ENCODE measurements around the gene SPSB4. TPM values are rescaled to one million over a fixed set of nuclear protein-coding genes. Genes with fewer than 3 reads are reported as not detected.

SPSB4 gene
- total RNA-seq, 3 donors from 2014 or later = 1.3 TPM; not detected in 2

DNA sequence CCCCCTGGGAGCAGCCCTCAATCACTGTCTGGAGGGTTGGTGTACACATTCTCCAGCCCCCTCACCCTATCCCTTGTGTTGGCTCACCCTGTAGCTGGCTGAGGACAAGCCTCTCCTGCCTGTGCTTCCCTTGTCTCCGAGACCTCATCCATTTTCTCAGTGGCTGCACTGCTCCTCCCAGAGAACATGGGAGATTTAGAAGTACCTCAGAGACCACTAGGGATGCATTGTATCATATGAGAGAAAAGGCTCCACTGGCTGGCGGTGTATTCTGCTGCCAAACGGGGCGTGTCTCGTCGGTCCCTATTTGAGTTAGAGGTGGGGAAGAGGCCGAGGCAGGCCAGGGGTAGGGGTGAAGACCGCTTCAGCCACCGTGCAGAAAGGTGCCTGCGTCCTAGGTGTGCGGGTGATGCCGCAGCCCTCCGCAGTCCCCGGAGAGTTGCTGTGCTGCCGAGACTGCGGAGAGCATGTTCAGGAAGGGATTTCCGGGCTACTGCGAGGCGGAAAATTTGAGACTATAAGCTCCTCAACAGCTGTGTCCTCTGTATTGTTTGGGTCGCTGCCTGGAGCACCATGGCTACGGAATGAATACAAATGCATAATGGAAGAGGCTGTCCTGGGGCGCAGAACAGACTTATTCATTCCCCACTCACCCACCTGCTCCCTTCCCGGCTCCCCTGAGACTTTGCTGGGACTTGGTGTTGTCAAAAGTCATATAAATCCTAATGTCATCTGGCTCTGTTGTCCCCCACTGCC is 43.8 kb downstream of the SPSB4 start:
- intact Hi-C loops (cut with DNase I; ENCODE audit: low total_unique reads) = no loop called here

GRCh38 chr3:141095546-141095937 is 44.4 kb downstream of the SPSB4 start:
- Histone ChIP-seq H3K27me3 (no peaks in the 10 kb centered on the region), H3K36me3 (no peaks in the 10 kb centered on the region), H3K4me3 (no peak overlapping the region), H3K27ac (no peak overlapping the region), H3K9me3 (no peaks in the 10 kb centered on the region), H3K4me1 (no peaks in the 10 kb centered on the region)
- DNase-seq (ENCODE audit: low spot score in 2 of 2) = no peak
- TF ChIP-seq, protein P1, sequence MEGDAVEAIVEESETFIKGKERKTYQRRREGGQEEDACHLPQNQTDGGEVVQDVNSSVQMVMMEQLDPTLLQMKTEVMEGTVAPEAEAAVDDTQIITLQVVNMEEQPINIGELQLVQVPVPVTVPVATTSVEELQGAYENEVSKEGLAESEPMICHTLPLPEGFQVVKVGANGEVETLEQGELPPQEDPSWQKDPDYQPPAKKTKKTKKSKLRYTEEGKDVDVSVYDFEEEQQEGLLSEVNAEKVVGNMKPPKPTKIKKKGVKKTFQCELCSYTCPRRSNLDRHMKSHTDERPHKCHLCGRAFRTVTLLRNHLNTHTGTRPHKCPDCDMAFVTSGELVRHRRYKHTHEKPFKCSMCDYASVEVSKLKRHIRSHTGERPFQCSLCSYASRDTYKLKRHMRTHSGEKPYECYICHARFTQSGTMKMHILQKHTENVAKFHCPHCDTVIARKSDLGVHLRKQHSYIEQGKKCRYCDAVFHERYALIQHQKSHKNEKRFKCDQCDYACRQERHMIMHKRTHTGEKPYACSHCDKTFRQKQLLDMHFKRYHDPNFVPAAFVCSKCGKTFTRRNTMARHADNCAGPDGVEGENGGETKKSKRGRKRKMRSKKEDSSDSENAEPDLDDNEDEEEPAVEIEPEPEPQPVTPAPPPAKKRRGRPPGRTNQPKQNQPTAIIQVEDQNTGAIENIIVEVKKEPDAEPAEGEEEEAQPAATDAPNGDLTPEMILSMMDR (IDR thresholded peaks at IDR 0.05) = no peak
- TF ChIP-seq POLR2AphosphoS5 (IDR thresholded peaks at IDR 0.05) = no peak
- TF ChIP-seq POLR2A (IDR thresholded peaks at IDR 0.05) = no peak
- intact Hi-C loops (cut with DNase I; ENCODE audit: low total_unique reads) = no loop called here

More for the DNA sequence above, 43.8 kb downstream of the SPSB4 start:
- peak in 1 of 3 donors; percentile 22 for TF ChIP-seq POLR2AphosphoS5 (IDR thresholded peaks at IDR 0.05)
- TF ChIP-seq, protein P1 (IDR thresholded peaks at IDR 0.05) = no peak
- Histone ChIP-seq H3K4me3 (peak overlapping the region; percentile 14 to 58 (median 26)), H3K4me1 (no peaks in the 10 kb centered on the region), H3K9me3 (no peaks in the 10 kb centered on the region), H3K27ac (no peak overlapping the region), H3K27me3 (no peaks in the 10 kb centered on the region), H3K36me3 (no peaks in the 10 kb centered on the region)
- peak in 1 of 2 donors; percentile 27 for DNase-seq (ENCODE audit: low spot score in 2 of 2)

DNA sequence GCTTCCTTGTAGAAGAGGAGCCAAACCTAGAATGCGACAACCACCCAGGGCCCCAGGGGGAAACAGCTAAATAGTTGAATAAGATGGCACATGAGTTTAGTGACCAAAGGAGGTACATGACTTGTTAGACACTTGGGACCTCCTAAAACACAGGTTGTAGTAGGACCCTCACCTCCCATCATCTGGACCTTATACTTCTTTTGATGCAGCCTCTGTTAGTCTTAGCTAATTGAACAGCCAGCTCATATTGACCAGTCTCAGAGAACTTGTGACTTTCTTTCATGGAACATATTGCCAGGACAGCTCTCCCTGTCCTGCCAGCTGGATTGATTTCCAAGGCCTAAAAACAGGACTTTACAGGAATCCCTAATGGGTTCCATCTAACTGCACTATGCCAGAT is 45.0 kb downstream of the SPSB4 start:
- H3K36me3 ChIP-seq = no peaks in the 10 kb centered on the region
- intact Hi-C loops (cut with DNase I; ENCODE audit: low total_unique reads) = no loop called here
- H3K4me3 ChIP-seq = no peak overlapping the region
- TF ChIP-seq, protein P1 (IDR thresholded peaks at IDR 0.05) = no peak
- TF ChIP-seq POLR2A (IDR thresholded peaks at IDR 0.05) (no peak), POLR2AphosphoS5 (IDR thresholded peaks at IDR 0.05) (no peak)
- H3K27ac ChIP-seq = no peak overlapping the region
- H3K4me1 ChIP-seq = no peaks in the 10 kb centered on the region
- DNase-seq (ENCODE audit: low spot score in 2 of 2) = no peak
- H3K9me3 ChIP-seq = no peaks in the 10 kb centered on the region
- no peaks in the 10 kb centered on the region for H3K27me3 ChIP-seq

DNA sequence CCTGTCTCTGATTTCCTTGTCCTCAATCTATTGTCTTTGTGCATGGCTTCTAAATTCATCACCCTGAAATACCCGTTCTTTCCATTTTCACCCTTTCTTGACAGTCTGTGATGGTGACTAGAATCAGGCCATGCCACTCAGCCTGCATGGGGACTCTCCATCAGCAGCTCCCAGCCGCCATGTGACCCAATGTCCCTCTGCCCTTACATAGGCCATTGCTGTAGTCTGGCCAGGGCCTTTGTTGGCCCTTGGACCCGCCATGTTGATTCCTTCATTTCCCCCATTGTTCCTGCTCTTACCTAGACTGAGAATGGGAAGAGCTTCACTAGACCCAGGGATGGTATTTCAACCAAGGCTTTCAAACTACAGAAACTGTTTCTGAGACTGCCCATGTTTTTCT is 45.8 kb downstream of the SPSB4 start:
- Histone ChIP-seq H3K4me3 (no peak overlapping the region), H3K27ac (no peak overlapping the region), H3K9me3 (no peaks in the 10 kb centered on the region), H3K36me3 (no peaks in the 10 kb centered on the region), H3K27me3 (no peaks in the 10 kb centered on the region), H3K4me1 (no peaks in the 10 kb centered on the region)
- no peak for TF ChIP-seq POLR2A (IDR thresholded peaks at IDR 0.05)
- TF ChIP-seq POLR2AphosphoS5 (IDR thresholded peaks at IDR 0.05) = no peak
- TF ChIP-seq, protein P1 (IDR thresholded peaks at IDR 0.05) = no peak
- intact Hi-C loops (cut with DNase I; ENCODE audit: low total_unique reads) = no loop called here
- no peak for DNase-seq (ENCODE audit: low spot score in 2 of 2)

DNA sequence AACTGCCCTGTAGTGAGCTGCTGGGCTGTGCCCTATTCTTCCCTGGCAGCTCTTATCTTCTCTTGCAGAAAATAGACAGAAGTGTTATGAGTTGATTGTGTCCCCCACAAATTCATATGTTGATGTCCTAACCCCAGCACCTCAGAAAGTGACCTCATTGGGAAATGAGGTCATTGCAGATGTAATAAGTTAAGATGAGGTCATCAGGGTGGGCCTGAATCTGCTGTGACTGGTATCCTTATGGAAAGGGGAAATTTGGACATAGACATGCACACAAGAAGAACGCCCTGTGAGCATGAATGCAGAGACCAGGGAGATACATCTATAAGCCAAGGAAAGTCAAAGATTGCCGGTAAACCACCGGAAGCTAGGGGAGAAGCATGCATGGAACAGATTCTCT is 49.0 kb downstream of the SPSB4 start:
- Histone ChIP-seq H3K9me3 (no peaks in the 10 kb centered on the region), H3K4me3 (no peak overlapping the region), H3K27me3 (no peaks in the 10 kb centered on the region), H3K27ac (no peak overlapping the region), H3K4me1 (no peaks in the 10 kb centered on the region), H3K36me3 (no peaks in the 10 kb centered on the region)
- TF ChIP-seq POLR2A (IDR thresholded peaks at IDR 0.05) (no peak), POLR2AphosphoS5 (IDR thresholded peaks at IDR 0.05) (no peak)
- TF ChIP-seq, protein P1 (IDR thresholded peaks at IDR 0.05) = no peak
- no peak for DNase-seq (ENCODE audit: low spot score in 2 of 2)
- intact Hi-C loops (cut with DNase I; ENCODE audit: low total_unique reads) = no loop called here
